ENCODE measurements around the gene PPP1R26. TPM values are rescaled to one million over a fixed set of nuclear protein-coding genes. Genes with fewer than 3 reads are reported as not detected.
"Not testable (repeated sequence)": the region's sequence is repeated elsewhere in the genome, so short reads cannot be mapped to it uniquely, and the experiment has no call there.

Gene PPP1R26
- total RNA-seq, 1 experiment from 2014 or later: 32.0 TPM

DNA sequence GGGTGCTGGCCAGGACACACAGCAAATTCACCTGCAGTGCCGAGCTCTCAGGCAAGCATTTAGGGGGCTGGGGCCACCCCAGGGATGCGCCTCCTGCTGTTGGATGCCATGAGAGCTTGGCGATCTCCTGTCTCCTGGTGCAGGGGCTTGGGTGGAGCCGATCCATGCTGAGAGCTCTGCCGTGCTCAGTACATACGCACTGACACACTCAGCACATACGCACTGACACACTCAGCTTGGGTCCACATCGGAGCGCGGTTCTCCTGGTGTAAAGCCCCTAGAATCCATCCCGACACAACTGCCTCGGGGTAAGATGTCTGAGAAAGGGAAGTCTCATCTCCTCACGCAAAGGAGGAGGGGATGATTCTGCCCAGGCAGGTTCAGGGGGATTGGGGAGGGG is 56.0 kb downstream of the PPP1R26 start:
- H3K9me3 ChIP-seq (ENCODE audit: control insufficient read depth in 1 of 2, insufficient read depth in 1 of 2, low read depth in 1 of 2, low read length in 2 of 2); RAD21 ChIA-PET (ENCODE audit: low non-redundant PET in 1 of 2, low total read pairs in 2 of 2, uncharacterized antibody in 2 of 2, unreplicated experiment in 2 of 2): not testable (repeated sequence)

DNA sequence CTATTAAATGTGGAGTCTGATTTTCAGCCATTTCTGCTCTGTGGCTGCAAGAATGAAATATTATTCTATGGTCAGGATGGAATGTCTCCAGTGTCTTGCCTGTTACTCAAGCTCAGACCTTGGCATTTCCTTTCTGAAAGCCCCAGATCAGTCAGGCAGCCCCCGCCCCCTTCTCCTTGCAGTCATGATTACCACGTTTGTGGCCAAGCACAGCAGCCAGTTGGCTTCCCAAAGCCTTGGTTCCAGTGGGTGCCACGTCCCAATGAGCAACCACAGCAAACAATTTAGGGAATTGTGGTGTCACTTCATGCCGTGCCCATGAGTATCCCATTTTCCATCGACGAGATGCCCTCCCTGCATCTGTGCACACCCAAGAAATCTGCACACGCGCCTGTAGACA is 56.6 kb downstream of the PPP1R26 start:
- no peak for TF ChIP-seq CTCF (IDR thresholded peaks at IDR 0.05 in 2 of 3, conservative IDR thresholded peaks at IDR 0.05 in 1 of 3; ENCODE audit: borderline replicate concordance in 1 of 3, insufficient read depth in 1 of 3, low read depth in 2 of 3, low read length in 2 of 3)
- no peak for TF ChIP-seq EGR1 (IDR thresholded peaks at IDR 0.05; ENCODE audit: low read depth)
- no peak for TF ChIP-seq SP1 (IDR thresholded peaks at IDR 0.05; ENCODE audit: low read depth)
- no TSS peak for BruUV-seq (replicated peaks)
- intact Hi-C loops (cut with micrococcal nuclease): no loop called here
- Histone ChIP-seq H3K9ac (ENCODE audit: low read length) (no peak overlapping the region), H3K27ac (ENCODE audit: low read depth, low read length) (no peak overlapping the region), H3K9me3 (ENCODE audit: control insufficient read depth in 1 of 2, insufficient read depth in 1 of 2, low read depth in 1 of 2, low read length in 2 of 2) (no peaks in the 10 kb centered on the region), H3K27me3 (ENCODE audit: insufficient read depth, low read length) (peaks cover 18% of the 10 kb centered on the region; the same call in 1 of the 2 replicates), H3K4me2 (ENCODE audit: low read length) (no peak overlapping the region), H3K79me2 (ENCODE audit: insufficient read depth, low read length) (no peaks in the 10 kb centered on the region), H4K20me1 (ENCODE audit: insufficient read depth) (no peaks in the 10 kb centered on the region), H3K4me3 (replicated peaks in 1 of 2; ENCODE audit: low read depth in 1 of 2, low read length in 2 of 2) (no peak overlapping the region), H3K9me2 (ENCODE audit: insufficient read depth) (no peaks in the 10 kb centered on the region), H3K36me3 (ENCODE audit: control insufficient read depth in 1 of 2, insufficient read depth in 2 of 2, low read length in 2 of 2) (no peaks in the 10 kb centered on the region), H2AFZ (ENCODE audit: low read depth, low read length, poor library complexity, severe bottlenecking) (no peak overlapping the region), H3K4me1 (ENCODE audit: control insufficient read depth in 1 of 2, insufficient read depth in 2 of 2, low read length in 2 of 2) (no peaks in the 10 kb centered on the region)
- ChIA-PET CTCF (no interaction called here), POLR2A (no interaction called here), RAD21 (ENCODE audit: low non-redundant PET in 1 of 2, low total read pairs in 2 of 2, uncharacterized antibody in 2 of 2, unreplicated experiment in 2 of 2) (no interaction called here)
- DNase-seq (ENCODE audit: low read depth, low spot score) (no peak), ATAC-seq (no peak)

More for the DNA sequence above, 56.0 kb downstream of the PPP1R26 start:
- H3K79me2 ChIP-seq (ENCODE audit: insufficient read depth, low read length); H3K9ac ChIP-seq (ENCODE audit: low read length); CTCF ChIA-PET; H3K4me3 ChIP-seq (replicated peaks in 1 of 2; ENCODE audit: low read depth in 1 of 2, low read length in 2 of 2); H3K36me3 ChIP-seq (ENCODE audit: control insufficient read depth in 1 of 2, insufficient read depth in 2 of 2, low read length in 2 of 2); POLR2A ChIA-PET; H3K27ac ChIP-seq (ENCODE audit: low read depth, low read length); H3K9me2 ChIP-seq (ENCODE audit: insufficient read depth); H3K4me2 ChIP-seq (ENCODE audit: low read length); H3K4me1 ChIP-seq (ENCODE audit: control insufficient read depth in 1 of 2, insufficient read depth in 2 of 2, low read length in 2 of 2); H4K20me1 ChIP-seq (ENCODE audit: insufficient read depth); BruUV-seq (replicated peaks); DNase-seq (ENCODE audit: low read depth, low spot score); ATAC-seq; H2AFZ ChIP-seq (ENCODE audit: low read depth, low read length, poor library complexity, severe bottlenecking); intact Hi-C loops (cut with micrococcal nuclease): not testable (repeated sequence)
- peaks cover 16% of the 10 kb centered on the region; the same call in 1 of the 2 replicates for H3K27me3 ChIP-seq (ENCODE audit: insufficient read depth, low read length)

Other genes with a start within 250 kb of the PPP1R26 start
- 85.1 TPM for gene MRPS2, start 20.9 kb downstream of the PPP1R26 start, total RNA-seq (2021; ENCODE audit: unreplicated experiment)
- not detected for gene LCN1, start 41.7 kb downstream of the PPP1R26 start, total RNA-seq (2021; ENCODE audit: unreplicated experiment)
- gene OBP2A, start 66.3 kb downstream of the PPP1R26 start, total RNA-seq (2021; ENCODE audit: unreplicated experiment): not detected
- not detected for gene PAEP, start 82.0 kb downstream of the PPP1R26 start, total RNA-seq (2021; ENCODE audit: unreplicated experiment)
- not detected for gene GLT6D1, start 159.8 kb downstream of the PPP1R26 start, total RNA-seq (2021; ENCODE audit: unreplicated experiment)
- not detected for gene LCN9, start 183.5 kb downstream of the PPP1R26 start, total RNA-seq (2021; ENCODE audit: unreplicated experiment)
- gene SOHLH1, start 219.7 kb downstream of the PPP1R26 start, total RNA-seq (2021; ENCODE audit: unreplicated experiment): not detected
- gene KCNT1, start 222.4 kb downstream of the PPP1R26 start, total RNA-seq (2021; ENCODE audit: unreplicated experiment): 0.17 TPM

Measured in HCT116 (cell line).